Neural progenitor cell (in vitro differentiated cells): ENCODE data around the gene CHRD. TPM values are rescaled to one million over a fixed set of nuclear protein-coding genes. Genes with fewer than 3 reads are reported as not detected.

Source experiments
- DNase-seq: peaks from one replicate; pipeline ENCODE4 v3.0.0-alpha.2; 2016; ENCODE audit warnings: low spot score
- H2AFZ ChIP-seq: fragments of 200-600 bp; sonication (generic); replicated peaks from 2 replicates; pipeline ENCODE4 v1.6.1; 2016; ENCODE audit warnings: antibody characterized with exemption
- H3F3A ChIP-seq: fragments of 200-600 bp; sonication (generic); 2 replicates; pipeline ENCODE4 v1.6.1; 2016; ENCODE audit warnings: antibody characterized with exemption, low read depth
- H3K27ac ChIP-seq: fragments of 200-600 bp; sonication (generic); 2 replicates; pipeline ENCODE4 v1.5.1; 2016; ENCODE audit warnings: mild to moderate bottlenecking
- H3K27me3 ChIP-seq: fragments of 200-600 bp; sonication (generic); 2 replicates; pipeline ENCODE4 v1.6.1; 2016; ENCODE audit warnings: mild to moderate bottlenecking, moderate library complexity
- H3K36me3 ChIP-seq: fragments of 200-600 bp; sonication (generic); 2 replicates; pipeline ENCODE4 v1.5.1; 2016
- H3K4me1 ChIP-seq: fragments of 200-600 bp; sonication (generic); 2 replicates; pipeline ENCODE4 v1.6.1; 2016; ENCODE audit warnings: mixed run types
- H3K4me2 ChIP-seq: fragments of 200-600 bp; sonication (generic); 2 replicates; pipeline ENCODE4 v1.6.1; 2016
- H3K4me3 ChIP-seq: fragments of 200-600 bp; sonication (generic); 2 replicates; pipeline ENCODE4 v1.5.1; 2016
- H3K79me2 ChIP-seq: fragments of 200-600 bp; sonication (generic); 2 replicates; pipeline ENCODE4 v1.6.1; 2016; ENCODE audit warnings: low read depth
- H3K9ac ChIP-seq: fragments of 200-600 bp; sonication (generic); 2 replicates; pipeline ENCODE4 v1.6.1; 2016
- H3K9me3 ChIP-seq: fragments of 200-600 bp; sonication (generic); 2 replicates; pipeline ENCODE4 v1.5.1; 2016; ENCODE audit warnings: low read depth
- H4K20me1 ChIP-seq: fragments of 200-600 bp; sonication (generic); 2 replicates; pipeline ENCODE4 v1.6.1; 2016; ENCODE audit warnings: low read depth
- H3K27ac Mint-ChIP-seq: 3 replicates; pipeline ENCODE4 v1.8.0; 2021; ENCODE audit warnings: mixed read lengths
- H3K27me3 Mint-ChIP-seq: 2 replicates; pipeline ENCODE4 v1.8.0; 2022; ENCODE audit warnings: low read depth, mild to moderate bottlenecking, inconsistent platforms, moderate library complexity, mixed read lengths; ENCODE audit not compliant: insufficient read depth
- H3K36me3 Mint-ChIP-seq: 3 replicates; pipeline ENCODE4 v1.8.0; 2021; ENCODE audit warnings: mixed read lengths
- H3K4me1 Mint-ChIP-seq: 3 replicates; pipeline ENCODE4 v1.8.0; 2021; ENCODE audit warnings: mixed read lengths
- H3K4me3 Mint-ChIP-seq: 3 replicates; pipeline ENCODE4 v1.8.0; 2021; ENCODE audit warnings: mild to moderate bottlenecking, moderate library complexity, mixed read lengths
- H3K9me3 Mint-ChIP-seq: 3 replicates; pipeline ENCODE4 v1.8.0; 2020; ENCODE audit warnings: mixed read lengths
- EZH2 ChIP-seq: fragments of 200-600 bp; sonication (generic); IDR thresholded peaks from 2 replicates; pipeline ENCODE4 v1.6.1; 2017; ENCODE audit warnings: antibody characterized with exemption, mild to moderate bottlenecking, moderate library complexity
- EZH2phosphoT487 ChIP-seq: fragments of 200-600 bp; sonication (generic); IDR thresholded peaks from 2 replicates; pipeline ENCODE4 v1.6.1; 2017; ENCODE audit warnings: antibody characterized with exemption
- total RNA-seq: library from RNA; depleted of rRNA; stranded (reverse); fragments of >200 nt; gene quantifications from 2 replicates; pipeline ENCODE4 v1.2.3, GENCODE V29; 2015; ENCODE audit warnings: low replicate concordance
- TF ChIP-seq, protein P1 (sequence below): fragments of 200-600 bp; sonication (generic); IDR thresholded peaks from 2 replicates; pipeline ENCODE4 v1.5.1; 2017; ENCODE audit warnings: antibody characterized with exemption, mild to moderate bottlenecking

Gene CHRD
- total RNA-seq, 1 donor from 2014 or later, result 2.3 TPM

DNA sequence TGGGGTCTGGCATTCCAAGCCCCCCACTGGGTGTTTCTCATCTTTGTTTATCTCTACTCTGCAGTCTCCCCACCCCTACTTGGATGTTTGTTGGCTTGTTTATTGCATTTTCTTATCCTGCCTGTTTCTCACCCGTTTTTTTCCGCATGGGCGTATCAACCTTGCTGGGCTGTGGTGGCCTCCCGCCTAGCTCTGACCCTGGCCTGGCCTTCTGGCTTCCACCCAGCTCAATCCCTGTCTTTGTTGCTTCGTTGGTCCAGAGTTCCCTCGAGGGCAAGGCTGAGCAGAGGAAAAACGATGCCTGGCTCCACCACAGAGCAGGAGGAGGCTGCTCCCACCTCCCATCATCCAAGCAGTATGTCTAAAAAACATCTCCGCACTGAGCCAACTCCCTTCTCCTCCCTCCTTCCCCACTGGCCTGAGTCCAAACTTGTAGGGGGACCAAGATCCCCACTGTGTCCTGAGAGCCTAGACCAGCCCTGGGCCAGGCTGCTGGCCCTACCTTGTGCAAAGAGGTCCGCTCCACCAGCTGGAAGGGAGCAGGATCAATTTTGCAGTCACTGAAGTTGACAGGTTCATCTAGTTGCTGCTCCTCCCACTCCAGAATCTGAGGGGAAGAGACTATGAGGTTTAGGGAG, 28.2 kb upstream of the CHRD start:
- H3F3A ChIP-seq, result peaks cover 16% of the 10 kb centered on the region
- no peak overlapping the region for H3K4me3 ChIP-seq
- H3K9me3 ChIP-seq, result no peaks in the 10 kb centered on the region
- Mint-ChIP-seq H3K36me3 (peaks cover 19% of the 10 kb centered on the region), H3K27me3 (peaks cover 9% of the 10 kb centered on the region), H3K9me3 (no peaks in the 10 kb centered on the region), H3K4me3 (peak overlapping the region; percentile 44), H3K27ac (peak overlapping the region; percentile 75), H3K4me1 (peaks cover 40% of the 10 kb centered on the region)
- H3K27me3 ChIP-seq, result no peaks in the 10 kb centered on the region
- no peak overlapping the region for H3K9ac ChIP-seq
- peaks cover 19% of the 10 kb centered on the region for H4K20me1 ChIP-seq
- H3K4me1 ChIP-seq, result no peaks in the 10 kb centered on the region
- H3K27ac ChIP-seq, result no peak overlapping the region
- no peak for DNase-seq
- no peak overlapping the region for H3K4me2 ChIP-seq
- TF ChIP-seq, protein P1, sequence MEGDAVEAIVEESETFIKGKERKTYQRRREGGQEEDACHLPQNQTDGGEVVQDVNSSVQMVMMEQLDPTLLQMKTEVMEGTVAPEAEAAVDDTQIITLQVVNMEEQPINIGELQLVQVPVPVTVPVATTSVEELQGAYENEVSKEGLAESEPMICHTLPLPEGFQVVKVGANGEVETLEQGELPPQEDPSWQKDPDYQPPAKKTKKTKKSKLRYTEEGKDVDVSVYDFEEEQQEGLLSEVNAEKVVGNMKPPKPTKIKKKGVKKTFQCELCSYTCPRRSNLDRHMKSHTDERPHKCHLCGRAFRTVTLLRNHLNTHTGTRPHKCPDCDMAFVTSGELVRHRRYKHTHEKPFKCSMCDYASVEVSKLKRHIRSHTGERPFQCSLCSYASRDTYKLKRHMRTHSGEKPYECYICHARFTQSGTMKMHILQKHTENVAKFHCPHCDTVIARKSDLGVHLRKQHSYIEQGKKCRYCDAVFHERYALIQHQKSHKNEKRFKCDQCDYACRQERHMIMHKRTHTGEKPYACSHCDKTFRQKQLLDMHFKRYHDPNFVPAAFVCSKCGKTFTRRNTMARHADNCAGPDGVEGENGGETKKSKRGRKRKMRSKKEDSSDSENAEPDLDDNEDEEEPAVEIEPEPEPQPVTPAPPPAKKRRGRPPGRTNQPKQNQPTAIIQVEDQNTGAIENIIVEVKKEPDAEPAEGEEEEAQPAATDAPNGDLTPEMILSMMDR, result no peak
- TF ChIP-seq EZH2 (no peak), EZH2phosphoT487 (no peak)
- H2AFZ ChIP-seq, result no peak overlapping the region
- no peaks in the 10 kb centered on the region for H3K79me2 ChIP-seq
- H3K36me3 ChIP-seq, result no peaks in the 10 kb centered on the region

DNA sequence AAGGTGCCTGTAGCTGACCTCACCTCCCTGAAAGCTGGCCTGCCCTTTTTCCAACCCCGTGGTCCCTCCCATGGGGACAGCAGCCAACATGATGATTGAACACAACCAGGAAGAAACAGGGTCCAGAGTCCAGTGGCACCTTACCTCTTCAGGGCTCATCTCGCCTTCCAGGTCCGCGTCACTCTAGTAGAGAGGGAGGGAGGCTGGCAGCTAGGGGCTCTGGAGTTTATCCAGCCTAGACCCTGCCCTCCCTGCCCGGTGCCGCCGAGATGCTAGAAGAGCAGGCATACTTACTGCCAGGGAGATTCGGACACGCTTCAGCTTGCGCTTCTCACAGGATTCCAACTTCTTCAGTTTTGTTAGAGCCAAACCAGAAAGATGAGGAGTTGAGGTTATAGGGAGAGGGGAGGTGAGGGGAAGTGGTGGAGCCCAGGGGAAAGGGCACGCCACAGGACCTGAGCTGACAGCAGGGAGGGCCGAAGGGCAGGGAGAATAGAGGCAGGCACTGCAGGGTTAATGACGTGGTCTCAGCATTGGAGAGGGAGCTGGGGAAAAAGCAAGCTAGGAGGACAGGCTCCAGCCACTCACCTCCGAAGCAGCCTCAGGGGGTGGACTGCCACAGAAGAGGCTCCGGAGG, 27.6 kb upstream of the CHRD start:
- Histone ChIP-seq H3K4me3 (no peak overlapping the region), H3F3A (peaks cover 12% of the 10 kb centered on the region), H3K79me2 (no peaks in the 10 kb centered on the region), H3K36me3 (no peaks in the 10 kb centered on the region), H4K20me1 (peaks cover 17% of the 10 kb centered on the region), H3K4me1 (no peaks in the 10 kb centered on the region), H3K9me3 (no peaks in the 10 kb centered on the region), H3K27me3 (no peaks in the 10 kb centered on the region), H2AFZ (no peak overlapping the region), H3K27ac (no peak overlapping the region), H3K4me2 (no peak overlapping the region), H3K9ac (no peak overlapping the region)
- H3K9me3 Mint-ChIP-seq, result no peaks in the 10 kb centered on the region
- H3K36me3 Mint-ChIP-seq, result peaks cover 16% of the 10 kb centered on the region
- peaks cover 35% of the 10 kb centered on the region for H3K4me1 Mint-ChIP-seq
- peak overlapping the region; percentile 75 for H3K27ac Mint-ChIP-seq
- no peak for DNase-seq
- H3K27me3 Mint-ChIP-seq, result peaks cover 7% of the 10 kb centered on the region
- H3K4me3 Mint-ChIP-seq, result no peak overlapping the region
- TF ChIP-seq, protein P1, result no peak
- no peak for TF ChIP-seq EZH2phosphoT487
- TF ChIP-seq EZH2, result no peak

DNA sequence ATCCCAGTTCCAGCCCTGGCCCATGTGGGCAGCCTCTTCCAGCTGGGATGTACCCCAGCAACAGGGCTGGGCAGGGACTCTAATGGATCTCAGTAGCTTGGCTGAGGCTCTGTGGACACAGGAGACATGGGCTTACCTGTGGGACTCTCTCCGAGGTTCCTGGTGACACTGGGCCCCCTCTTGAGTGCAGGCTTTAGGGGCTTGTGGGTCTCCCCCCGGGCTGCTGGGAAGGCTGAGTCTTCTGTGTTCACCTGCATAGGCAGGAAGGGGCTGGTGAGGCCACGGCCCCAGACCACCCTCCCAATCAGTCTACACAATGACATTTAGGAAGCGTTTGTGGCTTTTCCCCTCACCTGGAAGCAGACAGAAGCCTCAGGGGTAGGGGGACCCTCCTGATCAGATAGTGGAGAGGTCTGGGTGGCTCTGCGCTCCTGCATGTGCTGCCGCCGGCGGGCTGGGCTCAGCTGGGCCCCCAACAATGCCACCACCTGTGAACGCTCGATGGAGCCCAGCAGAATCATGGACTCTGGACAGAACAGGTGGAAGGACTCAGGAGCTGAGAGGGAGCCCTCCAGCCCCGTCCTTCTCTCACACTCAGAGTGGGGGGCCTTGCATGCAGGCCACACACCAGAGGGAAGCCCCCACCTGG, 26.8 kb upstream of the CHRD start:
- Histone ChIP-seq H3F3A (peaks cover 12% of the 10 kb centered on the region), H3K27ac (no peak overlapping the region), H3K4me1 (no peaks in the 10 kb centered on the region), H3K9me3 (no peaks in the 10 kb centered on the region), H3K79me2 (no peaks in the 10 kb centered on the region), H3K4me3 (no peak overlapping the region), H2AFZ (no peak overlapping the region), H3K27me3 (no peaks in the 10 kb centered on the region), H3K36me3 (no peaks in the 10 kb centered on the region), H4K20me1 (peaks cover 17% of the 10 kb centered on the region), H3K9ac (no peak overlapping the region), H3K4me2 (no peak overlapping the region)
- no peak overlapping the region for H3K4me3 Mint-ChIP-seq
- H3K36me3 Mint-ChIP-seq, result peaks cover 16% of the 10 kb centered on the region
- no peak for TF ChIP-seq EZH2
- TF ChIP-seq EZH2phosphoT487, result no peak
- TF ChIP-seq, protein P1, result no peak
- H3K4me1 Mint-ChIP-seq, result peaks cover 29% of the 10 kb centered on the region
- DNase-seq, result no peak
- no peaks in the 10 kb centered on the region for H3K9me3 Mint-ChIP-seq
- peaks cover 6% of the 10 kb centered on the region for H3K27me3 Mint-ChIP-seq
- H3K27ac Mint-ChIP-seq, result no peak overlapping the region
